Activated effector memory CD4-positive, alpha-beta T cell treated with anti-CD3 and anti-CD28 coated beads, Interleukin-2, amount 50 U/mL, for 16 hours (primary cell): ENCODE data around the gene NOD1.

ENCODE experiments used
- DNase-seq: peaks from one replicate; pipeline ENCODE4 v3.0.0-alpha.2; 2020

NOD1 gene

DNA sequence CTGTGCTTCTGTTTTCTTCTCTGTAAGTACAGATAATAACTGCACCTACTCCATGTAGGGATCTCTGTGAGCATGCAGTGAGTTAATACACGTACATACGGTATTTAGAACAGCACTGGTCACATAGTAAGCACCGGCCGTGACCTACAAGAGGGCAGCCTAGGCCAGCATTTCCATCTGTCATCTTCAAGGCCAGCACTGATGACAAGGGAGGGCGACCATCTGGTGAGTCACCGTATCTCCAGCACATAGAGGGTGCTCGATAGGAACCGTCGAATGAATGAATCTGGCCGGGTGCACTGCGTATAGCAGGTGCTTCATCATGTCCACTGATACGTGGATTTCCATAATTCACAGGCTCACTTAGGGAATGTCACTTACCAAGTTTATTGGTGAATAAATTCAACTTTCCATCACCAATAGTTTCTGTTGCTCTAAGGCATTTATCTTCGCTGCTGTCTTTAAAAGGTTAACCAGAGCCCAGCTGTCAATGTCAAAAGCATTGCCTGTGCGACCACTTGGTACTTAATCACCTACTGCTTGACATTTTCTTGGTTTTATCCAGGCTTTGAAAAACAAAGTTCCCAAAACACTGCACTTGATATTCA lies 8.3 kb downstream of the NOD1 start:
- DNase-seq: peak; percentile 43

- peak; percentile 25 for DNase-seq
Observed at GRCh38 chr7:30469303-30469702, 9.3 kb downstream of the NOD1 start.

GRCh38 chr7:30468791-30469190 lies 9.8 kb downstream of the NOD1 start:
- peak; percentile 25 for DNase-seq

DNA sequence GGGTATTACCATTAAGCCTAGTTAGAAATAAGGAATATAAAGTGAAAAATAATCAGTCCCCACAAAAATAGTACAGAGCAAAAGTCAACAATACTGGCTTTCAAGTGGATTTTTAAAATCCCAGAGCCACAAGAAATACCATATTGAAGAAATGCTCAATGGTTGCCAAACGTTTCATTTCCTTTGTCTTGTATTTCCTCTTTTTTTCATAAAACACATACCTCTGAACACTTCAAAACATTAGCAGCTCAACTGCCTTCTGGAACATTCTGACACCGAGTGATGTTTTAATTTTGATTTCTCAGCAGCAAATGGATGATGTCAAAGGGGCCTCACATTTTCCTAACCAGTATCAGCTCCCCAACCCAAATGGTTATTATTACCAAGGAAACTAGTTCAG lies 10.5 kb downstream of the NOD1 start:
- no peak for DNase-seq

GRCh38 chr7:30467271-30467670 lies 11.3 kb downstream of the NOD1 start:
- no peak for DNase-seq

GRCh38 chr7:30466266-30466665 lies 12.3 kb downstream of the NOD1 start:
- DNase-seq: peak; percentile 3

GRCh38 chr7:30465811-30466180 lies 12.8 kb downstream of the NOD1 start:
- peak; percentile 12 for DNase-seq

DNA sequence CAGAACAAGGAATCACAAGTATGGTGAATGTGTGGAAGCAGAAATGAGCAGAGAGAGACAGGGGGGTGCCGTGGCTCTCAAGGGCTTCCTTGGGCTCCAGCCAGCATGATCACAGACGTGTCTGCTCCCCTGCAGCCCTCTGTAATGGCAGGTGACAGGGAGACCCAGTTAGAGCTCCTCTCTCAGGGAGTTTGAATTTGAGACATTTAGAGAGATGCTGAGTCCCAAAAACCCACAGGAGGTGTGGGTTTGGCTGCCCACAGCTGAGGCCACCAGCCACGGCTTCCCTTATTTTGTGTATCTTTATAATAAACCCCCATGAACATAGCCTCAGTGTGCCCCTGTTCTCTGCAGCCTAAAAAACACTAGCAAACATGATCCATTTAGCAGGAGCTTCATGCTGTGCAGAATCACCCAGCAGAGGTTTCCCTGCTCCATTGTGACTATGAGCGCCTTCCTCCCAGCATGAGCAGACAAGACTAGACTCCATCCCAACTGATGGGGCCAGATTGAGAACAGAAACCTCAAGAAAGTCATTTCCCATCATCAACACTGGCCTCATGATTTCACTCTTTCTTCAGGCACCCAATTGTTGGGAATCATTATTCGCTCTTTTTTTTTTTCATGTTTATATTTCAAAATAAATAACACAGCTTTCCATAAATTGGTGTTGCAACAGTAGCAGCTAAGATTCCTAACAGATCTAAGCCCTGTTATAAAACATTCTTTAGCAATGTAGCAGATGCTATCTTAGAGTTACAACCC lies 13.4 kb downstream of the NOD1 start:
- DNase-seq: peak; percentile 36

- DNase-seq: peak; percentile 33
Observed at GRCh38 chr7:30464231-30464671, 14.3 kb downstream of the NOD1 start.

DNA sequence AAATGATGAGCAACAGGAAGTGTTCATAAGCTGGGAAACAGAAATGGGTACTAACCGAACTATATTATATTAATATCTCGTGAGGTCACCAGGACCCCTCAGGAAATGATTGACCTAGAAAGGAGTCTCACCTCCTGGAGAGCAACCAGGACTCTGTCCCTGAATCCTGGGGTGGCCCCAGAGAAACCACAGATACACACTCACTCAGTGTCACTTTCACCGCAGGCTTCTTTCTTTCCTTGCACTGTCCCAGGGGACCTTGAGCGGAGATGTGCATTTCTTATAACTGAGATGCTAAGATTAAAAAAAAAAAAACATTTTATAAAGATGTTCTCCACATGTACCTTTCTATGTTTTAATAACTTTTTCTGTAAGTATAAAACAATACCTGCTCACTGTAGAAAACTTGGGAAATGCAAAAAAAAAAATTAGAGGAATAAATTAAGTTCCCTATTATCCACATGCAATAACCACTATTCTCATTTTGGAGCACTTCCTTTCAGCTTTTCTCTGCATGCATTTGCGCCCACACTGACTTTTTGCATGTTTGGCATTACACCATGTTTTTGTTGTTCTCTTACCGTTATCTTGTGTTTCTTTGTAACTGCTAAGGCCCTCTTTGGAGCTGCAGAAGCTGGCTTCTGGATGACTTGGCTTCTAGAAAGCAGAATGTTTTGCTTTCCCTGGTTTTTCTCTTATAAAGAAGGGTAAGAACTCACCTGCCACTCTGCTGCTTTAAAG lies 15.0 kb downstream of the NOD1 start:
- peak; percentile 10 for DNase-seq

GRCh38 chr7:30462179-30462578 lies 16.4 kb downstream of the NOD1 start:
- DNase-seq: no peak

- no peak for DNase-seq
Observed at GRCh38 chr7:30460246-30460633, 18.3 kb downstream of the NOD1 start.

DNA sequence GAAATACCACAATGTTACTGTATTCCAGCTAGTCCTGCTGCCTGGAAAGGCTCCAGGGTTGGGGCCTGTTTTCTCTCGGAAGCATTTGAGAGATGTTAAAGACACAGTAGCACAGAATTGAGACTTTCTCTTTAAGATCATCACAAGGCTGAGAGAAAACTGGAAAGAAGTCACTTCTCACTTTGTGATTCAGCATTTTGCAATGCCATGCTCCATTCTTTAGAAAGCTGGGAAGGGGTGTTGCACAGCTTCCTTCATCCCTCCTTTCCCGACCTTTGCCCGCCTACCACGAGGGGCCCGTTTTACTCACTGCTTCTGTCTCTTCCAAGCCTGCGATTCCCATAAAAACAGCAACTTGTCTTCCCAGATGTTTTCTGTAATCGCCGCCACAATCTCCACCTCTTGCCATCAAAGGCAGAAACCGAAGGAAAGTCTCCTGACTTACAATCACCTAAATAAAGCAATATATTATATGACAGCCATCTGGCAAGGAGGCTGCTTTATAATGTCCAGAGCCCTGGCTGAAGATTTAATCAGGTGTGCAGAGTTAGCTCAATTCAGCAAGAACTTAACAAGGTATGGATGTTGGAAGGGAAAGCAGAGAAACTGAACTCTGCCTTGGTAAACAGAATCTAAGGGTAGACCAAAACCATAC lies 18.9 kb downstream of the NOD1 start:
- no peak for DNase-seq

- DNase-seq: no peak
Observed at GRCh38 chr7:30458311-30458710, 20.3 kb downstream of the NOD1 start.

DNA sequence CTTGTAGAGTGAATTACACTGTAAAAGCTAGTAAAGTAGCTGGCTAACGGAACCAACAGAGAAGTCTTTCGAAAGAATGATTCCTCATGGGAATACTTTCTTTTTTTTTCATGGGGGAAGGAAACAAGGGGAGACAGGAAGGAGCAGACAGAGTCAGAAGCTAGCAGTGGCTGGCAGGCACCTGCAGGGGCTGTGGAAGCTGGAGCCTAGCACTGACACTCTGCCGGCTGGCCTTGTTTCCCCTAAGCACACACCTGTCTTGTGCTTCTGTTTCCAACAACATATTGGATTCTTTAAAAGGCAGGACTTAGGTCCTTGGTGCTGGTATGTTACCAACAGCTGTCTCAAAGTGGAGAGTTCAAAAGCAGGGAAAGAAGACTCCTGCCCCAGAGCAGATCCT lies 24.7 kb downstream of the NOD1 start:
- DNase-seq: no peak

GRCh38 chr7:30453016-30453415 lies 25.6 kb downstream of the NOD1 start:
- DNase-seq: no peak

- DNase-seq: no peak
Observed at GRCh38 chr7:30452280-30452930, 26.2 kb downstream of the NOD1 start.

DNA sequence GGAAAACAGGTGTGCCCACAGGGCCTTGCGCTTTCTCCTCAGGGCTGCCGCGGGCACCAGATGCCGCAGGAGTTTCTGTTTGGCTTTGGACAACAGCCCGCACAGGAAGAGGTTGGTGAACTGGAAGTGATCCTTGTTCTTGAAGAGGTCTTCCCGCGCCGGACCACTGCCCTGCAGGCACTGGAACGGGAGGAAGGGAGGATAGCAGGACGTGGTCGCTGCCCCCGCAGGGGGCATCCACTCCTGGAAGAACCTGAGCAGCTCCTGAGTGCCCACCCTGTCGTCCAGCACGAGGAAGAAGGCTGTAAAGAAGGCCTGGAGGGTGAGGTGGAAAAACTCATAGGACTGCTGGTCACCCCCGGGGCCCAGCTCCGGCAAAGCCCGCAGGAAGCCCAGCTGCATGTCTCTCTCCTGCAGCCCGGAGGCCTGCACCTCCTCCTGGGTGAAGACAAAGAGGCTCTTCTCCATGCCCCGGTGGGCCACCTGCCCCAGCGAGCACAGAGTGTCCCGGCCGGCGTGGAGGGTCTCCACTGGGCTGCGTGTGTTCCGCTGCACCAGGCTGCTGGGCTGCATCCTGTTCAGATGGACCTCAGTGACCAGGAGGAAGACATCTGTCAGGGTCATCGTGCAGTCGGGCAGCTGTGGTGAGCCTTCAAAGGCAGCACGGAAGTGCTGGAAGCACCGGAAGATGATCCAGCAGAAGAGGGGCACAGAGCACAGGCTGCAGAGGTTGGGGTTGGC lies 26.9 kb downstream of the NOD1 start:
- DNase-seq: no peak

- DNase-seq: no peak
Observed at GRCh38 chr7:30450983-30451497, 27.5 kb downstream of the NOD1 start.

- DNase-seq: peak; percentile 12
Observed at GRCh38 chr7:30450240-30450982, 28.2 kb downstream of the NOD1 start.
